ENCODE results near the gene BCAS1. TPM values are rescaled to one million over a fixed set of nuclear protein-coding genes. Genes with fewer than 3 reads are reported as not detected.

Gene BCAS1
- total RNA-seq, 4 donors from 2014 or later, result not detected

GRCh38 chr20:53960579-53961272, 109.7 kb downstream of the BCAS1 start:
- no peak for TF ChIP-seq CTCF (IDR thresholded peaks at IDR 0.05; ENCODE audit: low read depth)

- TF ChIP-seq CTCF (IDR thresholded peaks at IDR 0.05; ENCODE audit: low read depth), result no peak
These were observed 110.3 kb downstream of the BCAS1 start for GRCh38 chr20:53959911-53960578.

- TF ChIP-seq CTCF (IDR thresholded peaks at IDR 0.05; ENCODE audit: low read depth), result peak; percentile 63
These were observed 112.1 kb downstream of the BCAS1 start for GRCh38 chr20:53958260-53958659.

GRCh38 chr20:53957451-53958172, 112.8 kb downstream of the BCAS1 start:
- TF ChIP-seq CTCF (IDR thresholded peaks at IDR 0.05; ENCODE audit: low read depth), result no peak

GRCh38 chr20:53956013-53956715, 114.2 kb downstream of the BCAS1 start:
- TF ChIP-seq CTCF (IDR thresholded peaks at IDR 0.05; ENCODE audit: low read depth), result no peak

GRCh38 chr20:53954723-53955658, 115.4 kb downstream of the BCAS1 start:
- no peak for TF ChIP-seq CTCF (IDR thresholded peaks at IDR 0.05; ENCODE audit: low read depth)

All from subcutaneous adipose tissue (tissue), 4 donors.